ENCODE measurements around the gene NOS1AP.

NOS1AP gene

GRCh38 chr1:162219461-162219860, 150.0 kb downstream of the NOS1AP start:
- Histone ChIP-seq H3K9me3 (no peaks in the 10 kb centered on the region), H3K4me3 (ENCODE audit: low read depth in 1 of 2, low read length in 1 of 2) (no peak overlapping the region), H3K27me3 (no peaks in the 10 kb centered on the region), H3K27ac (no peak overlapping the region), H3K4me1 (ENCODE audit: control insufficient read depth in 1 of 2, insufficient read depth in 1 of 2, low read depth in 1 of 2, low read length in 1 of 2) (peaks cover 15 to 24% of the 10 kb centered on the region in 2 experiments), H3K36me3 (no peaks in the 10 kb centered on the region)
- TF ChIP-seq CTCF (IDR thresholded peaks at IDR 0.05), result no peak

- Histone ChIP-seq H3K4me1 (ENCODE audit: control insufficient read depth in 1 of 2, insufficient read depth in 1 of 2, low read depth in 1 of 2, low read length in 1 of 2) (peaks cover 15 to 24% of the 10 kb centered on the region in 2 experiments), H3K4me3 (ENCODE audit: low read depth in 1 of 2, low read length in 1 of 2) (no peak overlapping the region)
Observed at GRCh38 chr1:162220009-162220539, 150.6 kb downstream of the NOS1AP start.

DNA sequence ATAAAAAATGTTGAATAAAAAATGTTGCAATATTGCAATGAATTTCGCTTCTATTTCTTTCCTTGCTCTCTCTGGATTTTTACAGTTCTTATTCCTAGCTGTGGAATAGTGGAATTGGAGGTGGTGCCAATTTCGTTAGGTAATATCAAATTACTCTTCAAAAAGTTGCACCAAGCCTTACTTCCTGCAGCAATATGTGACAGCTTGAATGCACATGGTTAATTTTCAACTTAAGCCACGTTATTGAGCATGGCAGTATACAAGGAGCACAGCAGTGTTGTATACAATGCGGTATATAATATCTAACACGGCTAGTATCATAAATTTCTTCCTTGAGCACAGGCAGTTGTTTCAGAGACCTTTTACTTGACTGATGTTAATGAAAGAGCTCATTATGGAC, 152.5 kb downstream of the NOS1AP start:
- Histone ChIP-seq H3K4me1 (ENCODE audit: control insufficient read depth in 1 of 2, insufficient read depth in 1 of 2, low read depth in 1 of 2, low read length in 1 of 2) (peaks cover 15 to 24% of the 10 kb centered on the region in 2 experiments), H3K27ac (no peak overlapping the region), H3K27me3 (no peaks in the 10 kb centered on the region), H3K36me3 (no peaks in the 10 kb centered on the region), H3K9me3 (no peaks in the 10 kb centered on the region), H3K4me3 (ENCODE audit: low read depth in 1 of 2, low read length in 1 of 2) (no peak overlapping the region)
- no peak for TF ChIP-seq CTCF (IDR thresholded peaks at IDR 0.05)

More at GRCh38 chr1:162220009-162220539, 150.6 kb downstream of the NOS1AP start:
- no peak for TF ChIP-seq CTCF (IDR thresholded peaks at IDR 0.05)
- Histone ChIP-seq H3K9me3 (no peaks in the 10 kb centered on the region), H3K27ac (no peak overlapping the region), H3K27me3 (no peaks in the 10 kb centered on the region), H3K36me3 (no peaks in the 10 kb centered on the region)

- no peak for TF ChIP-seq CTCF (IDR thresholded peaks at IDR 0.05)
- peaks cover 11 to 18% of the 10 kb centered on the region in 2 experiments for H3K4me1 ChIP-seq (ENCODE audit: control insufficient read depth in 1 of 2, insufficient read depth in 1 of 2, low read depth in 1 of 2, low read length in 1 of 2)
- H3K27ac ChIP-seq, result no peak overlapping the region
- H3K4me3 ChIP-seq (ENCODE audit: low read depth in 1 of 2, low read length in 1 of 2), result no peak overlapping the region
- H3K9me3 ChIP-seq, result no peaks in the 10 kb centered on the region
- H3K36me3 ChIP-seq, result no peaks in the 10 kb centered on the region
- H3K27me3 ChIP-seq, result no peaks in the 10 kb centered on the region
Observed at GRCh38 chr1:162222730-162223129, 153.2 kb downstream of the NOS1AP start.

DNA sequence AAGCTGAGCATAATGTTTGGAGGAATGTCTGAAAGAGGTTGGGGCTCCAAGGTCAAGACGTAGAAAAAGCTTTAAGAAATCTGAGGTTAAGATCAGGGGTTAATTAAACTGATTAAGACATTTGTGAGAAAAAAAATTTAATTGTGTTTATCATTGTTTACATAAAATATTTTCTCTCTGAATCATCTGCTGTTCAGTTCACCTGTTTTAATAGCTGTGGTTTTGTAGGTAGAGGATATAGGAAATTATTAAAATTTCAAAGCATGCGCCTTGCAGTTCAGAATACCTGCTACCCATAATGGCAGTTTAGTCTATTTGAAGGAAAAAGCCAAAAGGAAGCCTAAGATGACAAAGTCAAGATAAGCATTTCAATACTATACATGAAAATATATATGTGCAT, 154.0 kb downstream of the NOS1AP start:
- Histone ChIP-seq H3K36me3 (no peaks in the 10 kb centered on the region), H3K4me3 (ENCODE audit: low read depth in 1 of 2, low read length in 1 of 2) (no peak overlapping the region), H3K27ac (no peak overlapping the region), H3K9me3 (no peaks in the 10 kb centered on the region), H3K4me1 (ENCODE audit: control insufficient read depth in 1 of 2, insufficient read depth in 1 of 2, low read depth in 1 of 2, low read length in 1 of 2) (peaks cover 4 to 12% of the 10 kb centered on the region in 2 experiments), H3K27me3 (no peaks in the 10 kb centered on the region)
- no peak for TF ChIP-seq CTCF (IDR thresholded peaks at IDR 0.05)
